22Rv1 (cell line): Measurements from ENCODE around the gene AIFM1.

Source experiments
- ZFX ChIP-seq: fragments of 450-650 bp; IDR thresholded peaks from 2 replicates; pipeline ENCODE4 v1.6.1; 2017; ENCODE audit warnings: antibody characterized with exemption, borderline replicate concordance
- TF ChIP-seq, protein P1 (sequence below): fragments of 450-650 bp; IDR thresholded peaks from 2 replicates; pipeline ENCODE4 v1.5.1; 2017; ENCODE audit warnings: mild to moderate bottlenecking

DNA sequence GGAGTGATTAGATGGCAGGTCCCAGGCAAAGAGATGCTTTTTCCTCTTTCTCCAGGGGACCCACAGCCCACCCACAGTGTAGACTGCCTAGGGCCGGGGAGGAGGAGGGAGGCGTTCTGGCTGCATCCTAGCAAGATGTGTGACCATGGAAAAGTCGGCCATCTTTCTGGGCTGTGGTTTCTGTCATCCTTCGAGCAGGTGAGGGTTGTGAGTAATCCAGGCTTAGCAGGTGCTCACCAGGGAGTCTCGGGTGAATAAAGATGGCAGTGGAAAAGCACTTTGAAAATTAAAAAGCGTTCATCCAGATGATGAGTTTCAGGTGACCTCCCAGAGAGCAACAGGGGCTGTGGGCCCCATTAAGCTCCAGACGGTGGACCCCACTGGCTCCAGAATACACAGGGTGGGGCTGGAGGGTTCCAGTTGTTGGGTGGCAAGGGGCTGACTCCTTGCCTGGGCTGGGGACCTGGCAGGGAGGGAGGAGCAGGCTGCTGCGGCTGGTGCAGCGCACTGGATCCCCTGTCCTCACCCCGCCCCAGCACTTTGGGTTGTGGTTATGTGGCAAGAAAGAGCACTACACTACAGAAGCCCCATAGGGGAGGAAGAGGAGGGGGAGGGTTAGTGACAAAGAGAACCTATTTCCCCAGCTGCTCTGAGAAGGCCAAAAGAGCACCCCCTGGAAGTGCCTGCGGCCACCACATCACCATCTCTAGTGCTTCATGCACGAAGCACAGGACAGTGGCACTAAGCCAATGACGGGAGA lies 79.0 kb downstream of the AIFM1 start:
- TF ChIP-seq, protein P1, sequence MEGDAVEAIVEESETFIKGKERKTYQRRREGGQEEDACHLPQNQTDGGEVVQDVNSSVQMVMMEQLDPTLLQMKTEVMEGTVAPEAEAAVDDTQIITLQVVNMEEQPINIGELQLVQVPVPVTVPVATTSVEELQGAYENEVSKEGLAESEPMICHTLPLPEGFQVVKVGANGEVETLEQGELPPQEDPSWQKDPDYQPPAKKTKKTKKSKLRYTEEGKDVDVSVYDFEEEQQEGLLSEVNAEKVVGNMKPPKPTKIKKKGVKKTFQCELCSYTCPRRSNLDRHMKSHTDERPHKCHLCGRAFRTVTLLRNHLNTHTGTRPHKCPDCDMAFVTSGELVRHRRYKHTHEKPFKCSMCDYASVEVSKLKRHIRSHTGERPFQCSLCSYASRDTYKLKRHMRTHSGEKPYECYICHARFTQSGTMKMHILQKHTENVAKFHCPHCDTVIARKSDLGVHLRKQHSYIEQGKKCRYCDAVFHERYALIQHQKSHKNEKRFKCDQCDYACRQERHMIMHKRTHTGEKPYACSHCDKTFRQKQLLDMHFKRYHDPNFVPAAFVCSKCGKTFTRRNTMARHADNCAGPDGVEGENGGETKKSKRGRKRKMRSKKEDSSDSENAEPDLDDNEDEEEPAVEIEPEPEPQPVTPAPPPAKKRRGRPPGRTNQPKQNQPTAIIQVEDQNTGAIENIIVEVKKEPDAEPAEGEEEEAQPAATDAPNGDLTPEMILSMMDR, result no peak
- no peak for TF ChIP-seq ZFX
